ENCODE results near the gene ARHGAP42. TPM values are rescaled to one million over a fixed set of nuclear protein-coding genes. Genes with fewer than 3 reads are reported as not detected.

Gene ARHGAP42
- total and polyA plus RNA-seq, 2 of the 13 experiments (the other 11 are each of a cell fraction or from before 2014, with no cell fraction given), result 2.5 to 4.3 TPM

DNA sequence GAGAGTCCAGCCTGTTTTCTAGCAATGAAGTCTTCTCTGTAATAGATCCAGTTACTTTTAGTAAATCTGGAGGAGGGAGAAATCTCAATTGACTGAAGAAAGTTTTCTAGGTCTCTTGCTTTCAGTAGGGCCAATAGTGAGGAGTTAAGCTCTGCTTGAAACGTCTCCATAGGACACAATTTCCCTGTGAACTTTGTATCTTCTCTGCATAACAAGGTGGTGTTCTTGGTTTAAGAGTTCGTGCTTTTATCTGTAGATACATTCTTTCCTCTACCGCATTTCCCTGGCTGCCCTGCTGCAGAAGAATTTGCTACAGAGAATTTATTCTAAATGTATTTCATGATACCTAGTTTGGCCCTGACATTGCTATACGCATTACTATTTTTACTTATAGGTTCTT, 183.1 kb downstream of the ARHGAP42 start:
- no peaks in the 10 kb centered on the region for H3K79me2 ChIP-seq (ENCODE audit: insufficient read depth, low read length)
- ATAC-seq (no peak), FAIRE-seq (no peak), DNase-seq (ENCODE audit: low spot score) (no peak)
- no peak for TF ChIP-seq PRPF4 (IDR thresholded peaks at IDR 0.05; ENCODE audit: low read depth, low read length, poor library complexity, severe bottlenecking)
- WGBS (ENCODE audit: low lambda C conversion rate), result 49% methylated on average over 4 of the region's 4 CpGs
- H4K20me1 ChIP-seq (ENCODE audit: insufficient read depth, low read length), result no peaks in the 10 kb centered on the region
- H3K27me3 ChIP-seq (ENCODE audit: control insufficient read depth in 1 of 2, insufficient read depth in 2 of 2, low read length in 2 of 2), result no peaks in the 10 kb centered on the region
- H3K36me3 ChIP-seq (replicated peaks in 1 of 2; ENCODE audit: control insufficient read depth in 1 of 2, insufficient read depth in 2 of 2, low read length in 2 of 2), result no peaks in the 10 kb centered on the region
- H3K4me1 ChIP-seq (ENCODE audit: insufficient read depth, low read length), result no peaks in the 10 kb centered on the region
- H3K9me3 ChIP-seq (ENCODE audit: low read length), result no peaks in the 10 kb centered on the region
- POLR2A ChIA-PET, result no interaction called here
- no peak overlapping the region for H3K4me2 ChIP-seq (ENCODE audit: low read depth, low read length)
- intact Hi-C loops (cut with micrococcal nuclease; ENCODE audit: unreplicated experiment), result no loop called here
- no peak overlapping the region for H3K4me3 ChIP-seq (replicated peaks in 1 of 3; ENCODE audit: insufficient read depth in 1 of 3, low read depth in 2 of 3, low read length in 3 of 3)
- CTCF ChIA-PET (ENCODE audit: low intra/inter-chr PET ratio, low total read pairs), result no interaction called here
- no peak overlapping the region for H3K27ac ChIP-seq (ENCODE audit: extremely low read length, insufficient read depth, low read length)
- H2AFZ ChIP-seq (ENCODE audit: low read length), result no peak overlapping the region
- H3K9ac ChIP-seq (ENCODE audit: insufficient read depth, low read depth, low read length), result no peak overlapping the region
- BruUV-seq (replicated peaks), result no TSS peak
- in situ Hi-C loops (cut with HindIII; ENCODE audit: extremely low pct_ligation_motif_present, low pct_unique_long_range_greater_than_20kb), result no loop called here

DNA sequence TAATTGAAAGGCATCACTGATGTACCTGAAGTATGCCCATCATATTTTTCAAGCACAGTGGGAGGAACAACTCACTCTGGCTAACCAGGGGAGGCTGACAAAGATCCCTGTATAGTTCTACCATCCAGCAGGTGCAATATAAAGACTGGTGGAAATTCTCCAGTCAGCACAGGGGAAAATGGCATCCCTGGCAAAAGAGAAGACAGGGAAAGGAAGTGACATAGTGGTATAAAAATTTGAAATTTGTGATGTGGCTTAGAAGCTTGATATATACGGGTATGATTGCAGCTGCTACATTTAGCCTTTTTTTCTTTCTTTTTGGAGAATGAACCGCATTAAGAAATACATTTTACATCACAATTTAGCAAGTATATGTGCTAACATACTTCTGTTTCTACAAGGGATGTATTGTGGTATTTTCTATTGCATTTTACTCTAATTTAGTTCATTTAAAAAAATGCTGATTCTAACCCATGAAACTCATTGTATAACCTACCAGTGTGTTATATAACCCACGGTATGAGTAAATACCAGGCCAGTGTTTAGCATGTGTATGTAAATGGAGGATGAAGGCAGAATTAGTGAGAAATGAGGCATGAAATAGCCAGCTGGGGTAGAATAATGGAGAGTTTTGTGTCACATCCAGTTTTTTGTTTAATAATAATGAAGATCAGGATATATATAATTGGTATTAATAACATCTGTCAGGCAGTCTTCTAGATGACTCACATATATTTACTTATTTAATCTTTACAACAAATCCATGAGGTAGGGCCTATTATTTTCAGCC, 186.1 kb downstream of the ARHGAP42 start:
- Histone ChIP-seq H3K9ac (ENCODE audit: insufficient read depth, low read depth, low read length) (no peak overlapping the region), H3K9me3 (ENCODE audit: low read length) (no peaks in the 10 kb centered on the region), H3K36me3 (replicated peaks in 1 of 2; ENCODE audit: control insufficient read depth in 1 of 2, insufficient read depth in 2 of 2, low read length in 2 of 2) (no peaks in the 10 kb centered on the region), H3K79me2 (ENCODE audit: insufficient read depth, low read length) (no peaks in the 10 kb centered on the region), H4K20me1 (ENCODE audit: insufficient read depth, low read length) (no peaks in the 10 kb centered on the region), H2AFZ (ENCODE audit: low read length) (no peak overlapping the region), H3K27ac (ENCODE audit: extremely low read length, insufficient read depth, low read length) (no peak overlapping the region), H3K27me3 (ENCODE audit: control insufficient read depth in 1 of 2, insufficient read depth in 2 of 2, low read length in 2 of 2) (no peaks in the 10 kb centered on the region), H3K4me3 (replicated peaks in 1 of 3; ENCODE audit: insufficient read depth in 1 of 3, low read depth in 2 of 3, low read length in 3 of 3) (no peak overlapping the region), H3K4me1 (ENCODE audit: insufficient read depth, low read length) (no peaks in the 10 kb centered on the region), H3K4me2 (ENCODE audit: low read depth, low read length) (no peak overlapping the region)
- no TSS peak for BruUV-seq (replicated peaks)
- in situ Hi-C loops (cut with HindIII; ENCODE audit: extremely low pct_ligation_motif_present, low pct_unique_long_range_greater_than_20kb) (no loop called here), intact Hi-C loops (cut with micrococcal nuclease; ENCODE audit: unreplicated experiment) (no loop called here)
- ATAC-seq (no peak), FAIRE-seq (no peak), DNase-seq (ENCODE audit: low spot score) (no peak)
- POLR2A ChIA-PET, result no interaction called here
- CTCF ChIA-PET (ENCODE audit: low intra/inter-chr PET ratio, low total read pairs), result no interaction called here
- 69% methylated on average over 3 of the region's 3 CpGs for WGBS (ENCODE audit: low lambda C conversion rate)
- no peak for TF ChIP-seq NR1H2 (CRISPR knock-in tag; IDR thresholded peaks at IDR 0.05; ENCODE audit: borderline replicate concordance, low read depth)
- no peak for TF ChIP-seq ZNF737 (CRISPR knock-in tag; IDR thresholded peaks at IDR 0.05; ENCODE audit: borderline replicate concordance)
- TF ChIP-seq KMT2A (CRISPR knock-in tag; IDR thresholded peaks at IDR 0.05), result no peak
- TF ChIP-seq IRX3 (CRISPR knock-in tag; IDR thresholded peaks at IDR 0.05; ENCODE audit: borderline replicate concordance, low read depth), result no peak
- TF ChIP-seq RFX5 (IDR thresholded peaks at IDR 0.05; ENCODE audit: low read depth, low read length), result no peak
- TF ChIP-seq, protein P1, sequence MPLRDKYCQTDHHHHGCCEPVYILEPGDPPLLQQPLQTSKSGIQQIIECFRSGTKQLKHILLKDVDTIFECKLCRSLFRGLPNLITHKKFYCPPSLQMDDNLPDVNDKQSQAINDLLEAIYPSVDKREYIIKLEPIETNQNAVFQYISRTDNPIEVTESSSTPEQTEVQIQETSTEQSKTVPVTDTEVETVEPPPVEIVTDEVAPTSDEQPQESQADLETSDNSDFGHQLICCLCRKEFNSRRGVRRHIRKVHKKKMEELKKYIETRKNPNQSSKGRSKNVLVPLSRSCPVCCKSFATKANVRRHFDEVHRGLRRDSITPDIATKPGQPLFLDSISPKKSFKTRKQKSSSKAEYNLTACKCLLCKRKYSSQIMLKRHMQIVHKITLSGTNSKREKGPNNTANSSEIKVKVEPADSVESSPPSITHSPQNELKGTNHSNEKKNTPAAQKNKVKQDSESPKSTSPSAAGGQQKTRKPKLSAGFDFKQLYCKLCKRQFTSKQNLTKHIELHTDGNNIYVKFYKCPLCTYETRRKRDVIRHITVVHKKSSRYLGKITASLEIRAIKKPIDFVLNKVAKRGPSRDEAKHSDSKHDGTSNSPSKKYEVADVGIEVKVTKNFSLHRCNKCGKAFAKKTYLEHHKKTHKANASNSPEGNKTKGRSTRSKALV (CRISPR knock-in tag; IDR thresholded peaks at IDR 0.05), result no peak
- no peak for TF ChIP-seq ZNF460 (CRISPR knock-in tag; IDR thresholded peaks at IDR 0.05; ENCODE audit: borderline replicate concordance)
- TF ChIP-seq, protein P2, sequence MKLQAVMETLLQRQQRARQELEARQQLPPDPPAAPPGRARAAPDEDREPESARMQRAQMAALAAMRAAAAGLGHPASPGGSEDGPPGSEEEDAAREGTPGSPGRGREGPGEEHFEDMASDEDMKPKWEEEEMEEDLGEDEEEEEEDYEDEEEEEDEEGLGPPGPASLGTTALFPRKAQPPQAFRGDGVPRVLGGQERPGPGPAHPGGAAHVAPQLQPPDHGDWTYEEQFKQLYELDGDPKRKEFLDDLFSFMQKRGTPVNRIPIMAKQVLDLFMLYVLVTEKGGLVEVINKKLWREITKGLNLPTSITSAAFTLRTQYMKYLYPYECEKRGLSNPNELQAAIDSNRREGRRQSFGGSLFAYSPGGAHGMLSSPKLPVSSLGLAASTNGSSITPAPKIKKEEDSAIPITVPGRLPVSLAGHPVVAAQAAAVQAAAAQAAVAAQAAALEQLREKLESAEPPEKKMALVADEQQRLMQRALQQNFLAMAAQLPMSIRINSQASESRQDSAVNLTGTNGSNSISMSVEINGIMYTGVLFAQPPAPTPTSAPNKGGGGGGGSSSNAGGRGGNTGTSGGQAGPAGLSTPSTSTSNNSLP (IDR thresholded peaks at IDR 0.05; ENCODE audit: low read depth, low read length), result no peak
- TF ChIP-seq, protein P3, sequence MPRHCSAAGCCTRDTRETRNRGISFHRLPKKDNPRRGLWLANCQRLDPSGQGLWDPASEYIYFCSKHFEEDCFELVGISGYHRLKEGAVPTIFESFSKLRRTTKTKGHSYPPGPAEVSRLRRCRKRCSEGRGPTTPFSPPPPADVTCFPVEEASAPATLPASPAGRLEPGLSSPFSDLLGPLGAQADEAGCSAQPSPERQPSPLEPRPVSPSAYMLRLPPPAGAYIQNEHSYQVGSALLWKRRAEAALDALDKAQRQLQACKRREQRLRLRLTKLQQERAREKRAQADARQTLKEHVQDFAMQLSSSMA (CRISPR knock-in tag; IDR thresholded peaks at IDR 0.05), result no peak
- no peak for TF ChIP-seq CCAR2 (optimal IDR thresholded peaks at IDR 0.05; ENCODE audit: low read depth, low read length)
- no peak for TF ChIP-seq THAP11 (CRISPR knock-in tag; IDR thresholded peaks at IDR 0.05)
- TF ChIP-seq PAX8 (CRISPR knock-in tag; IDR thresholded peaks at IDR 0.05; ENCODE audit: borderline replicate concordance), result no peak
- no peak for TF ChIP-seq ZNF878 (CRISPR knock-in tag; IDR thresholded peaks at IDR 0.05)

Data from HepG2 (cell line).